Embryonic facial prominence (tissue), 1 donor: ENCODE results near the gene ZC3H10.

Source experiments
- DNase-seq: peaks from one replicate; pipeline ENCODE4 v3.0.0-alpha.2; 2016; ENCODE audit errors: extremely low spot score

Gene ZC3H10

DNA sequence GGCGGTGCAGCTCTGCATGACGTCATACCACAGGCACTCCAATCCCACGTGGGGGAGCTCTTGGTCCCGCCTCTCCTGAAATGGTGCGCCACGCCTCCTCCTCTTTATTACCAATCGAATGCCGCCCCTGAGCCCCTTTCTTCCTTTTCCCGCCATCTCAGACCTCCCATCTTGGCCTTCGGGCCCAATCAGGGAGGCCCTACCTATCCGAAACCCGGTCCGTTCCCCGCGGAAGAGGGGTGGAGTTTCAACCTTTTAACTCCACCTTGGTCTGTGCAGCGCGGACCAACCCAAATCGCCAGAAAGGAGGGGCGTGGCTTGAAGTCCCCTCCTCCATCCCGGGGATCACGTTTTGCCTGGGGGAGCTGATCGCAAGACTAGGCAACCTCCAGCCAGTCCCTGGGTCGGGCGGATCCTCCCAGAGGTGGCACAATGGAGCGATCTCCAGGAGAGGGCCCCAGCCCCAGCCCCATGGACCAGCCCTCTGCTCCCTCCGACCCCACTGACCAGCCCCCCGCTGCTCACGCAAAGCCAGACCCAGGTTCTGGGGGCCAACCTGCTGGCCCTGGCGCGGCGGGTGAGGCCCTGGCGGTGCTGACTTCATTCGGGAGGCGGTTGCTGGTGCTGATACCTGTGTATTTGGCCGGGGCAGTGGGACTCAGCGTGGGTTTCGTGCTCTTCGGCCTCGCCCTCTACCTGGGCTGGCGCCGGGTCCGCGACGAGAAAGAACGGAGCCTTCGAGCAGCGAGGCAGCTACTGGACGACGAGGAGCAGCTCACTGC is 10.0 kb downstream of the ZC3H10 start, which contains the start of gene ESYT1:
Gene ESYT1, plus strand, starts transcription at position 380 of the 782 bp plus-strand sequence. Its CDS starts 53 bp downstream, at position 433.
- peak; percentile 100 for DNase-seq

DNA sequence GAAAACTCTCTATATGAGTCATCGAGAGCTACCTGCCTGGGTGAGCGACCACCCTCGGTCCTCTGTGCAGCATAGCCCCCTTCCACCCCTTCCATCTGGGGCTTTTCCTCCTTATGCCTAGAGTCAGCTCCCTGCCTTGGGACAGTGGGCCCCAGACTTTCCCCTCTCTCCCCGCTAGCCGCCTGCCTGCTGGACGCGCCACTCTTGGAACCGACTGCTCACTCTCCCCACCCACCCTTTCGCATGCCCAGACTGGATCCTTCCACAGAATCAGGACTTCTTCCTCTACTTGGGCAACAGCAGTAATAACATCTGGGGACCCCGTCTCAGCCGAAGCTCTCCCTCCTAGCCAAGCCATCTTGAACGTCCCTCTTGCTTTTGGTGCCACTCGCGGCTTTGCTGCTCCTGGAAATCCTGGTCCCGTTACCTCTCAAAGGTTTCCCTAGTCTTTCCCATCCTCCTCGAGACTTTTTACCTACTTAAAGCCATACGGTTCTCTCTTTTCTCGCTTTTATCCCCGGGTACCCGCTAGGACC is 10.7 kb downstream of the ZC3H10 start:
- no peak for DNase-seq

- no peak for DNase-seq
Observed at GRCh38 chr12:56129206-56129941, 11.3 kb downstream of the ZC3H10 start.

- DNase-seq: no peak
Observed at GRCh38 chr12:56129942-56130495, 12.0 kb downstream of the ZC3H10 start.

GRCh38 chr12:56130876-56131275 is 12.8 kb downstream of the ZC3H10 start:
- no peak for DNase-seq

- DNase-seq: no peak
Observed at GRCh38 chr12:56134897-56135296, 16.8 kb downstream of the ZC3H10 start.

DNA sequence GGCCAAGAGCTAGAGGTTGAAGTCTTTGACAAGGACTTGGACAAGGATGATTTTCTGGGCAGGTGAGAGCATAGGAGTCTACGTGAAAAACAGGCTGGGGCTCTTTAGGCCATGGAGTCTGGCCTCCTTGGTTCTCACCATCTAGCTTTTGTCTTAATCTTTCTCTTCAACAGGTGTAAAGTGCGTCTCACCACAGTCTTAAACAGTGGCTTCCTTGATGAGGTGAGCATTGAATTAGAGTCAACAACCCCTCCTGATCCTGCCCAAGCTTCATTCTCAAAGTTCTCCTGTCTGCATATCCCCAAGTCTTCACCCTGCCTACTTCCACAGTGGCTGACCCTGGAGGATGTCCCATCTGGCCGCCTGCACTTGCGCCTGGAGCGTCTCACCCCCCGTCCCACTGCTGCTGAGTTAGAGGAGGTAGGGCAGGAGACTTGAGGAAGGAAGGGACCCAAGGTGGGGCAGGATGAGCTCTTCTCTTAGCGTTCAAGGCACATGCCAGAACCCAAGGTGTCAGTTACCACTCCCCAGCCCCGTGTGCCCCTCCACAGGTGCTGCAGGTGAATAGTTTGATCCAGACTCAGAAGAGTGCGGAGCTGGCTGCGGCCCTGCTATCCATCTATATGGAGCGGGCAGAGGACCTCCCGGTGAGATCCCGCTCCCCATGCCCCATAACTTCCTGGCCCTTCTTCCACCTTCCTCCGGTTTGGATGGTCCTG is 19.9 kb downstream of the ZC3H10 start:
- DNase-seq: no peak

DNA sequence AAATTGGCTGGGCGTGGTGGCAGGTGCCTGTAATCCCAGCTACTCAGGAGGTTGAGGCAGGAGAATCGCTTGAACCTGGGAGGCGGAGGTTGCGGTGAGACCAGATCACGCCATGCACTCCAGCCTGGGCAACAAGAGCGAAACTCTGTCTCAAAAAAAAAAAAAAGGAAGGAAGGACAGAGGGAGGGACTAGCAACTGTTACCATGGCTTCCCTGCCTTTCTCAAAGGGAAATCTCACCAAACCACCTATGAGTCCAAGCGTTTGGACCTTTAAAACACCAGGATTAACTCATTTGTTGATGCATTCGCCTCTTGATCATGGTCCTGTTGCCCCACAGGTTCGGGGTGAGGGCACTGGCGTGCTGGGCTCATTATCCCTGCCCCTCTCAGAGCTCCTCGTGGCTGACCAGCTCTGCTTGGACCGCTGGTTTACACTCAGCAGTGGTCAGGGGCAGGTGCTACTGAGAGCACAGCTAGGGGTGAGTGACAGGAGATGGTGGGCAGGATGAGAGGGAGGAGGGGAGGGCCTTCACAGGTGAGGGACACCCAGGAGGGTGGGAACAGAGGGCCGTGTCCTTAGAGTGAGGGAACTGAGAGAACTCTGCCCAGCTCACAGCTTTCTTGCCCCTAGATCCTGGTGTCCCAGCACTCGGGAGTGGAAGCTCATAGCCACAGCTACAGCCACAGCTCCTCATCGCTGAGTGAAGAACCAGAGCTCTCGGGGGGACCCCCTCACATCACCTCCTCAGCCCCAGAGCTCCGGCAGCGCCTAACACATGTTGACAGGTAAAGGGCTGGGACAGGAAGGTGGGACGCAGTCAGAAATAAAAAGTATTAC is 24.1 kb downstream of the ZC3H10 start:
- no peak for DNase-seq

GRCh38 chr12:56143217-56143616 is 25.2 kb downstream of the ZC3H10 start:
- no peak for DNase-seq

GRCh38 chr12:56143870-56144269 is 25.8 kb downstream of the ZC3H10 start:
- no peak for DNase-seq

GRCh38 chr12:56145217-56145616 is 27.2 kb downstream of the ZC3H10 start:
- DNase-seq: no peak

GRCh38 chr12:56146492-56147460 is 28.7 kb downstream of the ZC3H10 start:
- no peak for DNase-seq

DNA sequence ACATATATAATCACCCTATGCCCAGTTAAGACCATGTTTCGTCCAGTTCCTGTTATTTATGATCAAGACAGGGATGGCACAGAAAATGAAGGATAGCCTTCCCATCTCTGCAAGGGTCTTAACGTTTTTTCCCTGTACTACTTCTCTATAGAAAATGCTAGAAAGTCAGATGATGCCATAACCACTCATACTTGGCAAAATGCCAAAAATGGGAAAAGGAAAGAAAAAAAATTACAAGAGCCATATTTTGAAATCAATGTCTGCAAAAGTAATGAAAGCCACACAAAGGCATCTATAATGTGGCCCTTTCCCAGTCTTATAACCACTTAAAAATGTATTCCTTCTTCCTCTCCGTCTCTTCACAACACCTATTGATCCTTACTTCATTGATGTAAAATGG is 32.5 kb downstream of the ZC3H10 start:
- DNase-seq: no peak

DNA sequence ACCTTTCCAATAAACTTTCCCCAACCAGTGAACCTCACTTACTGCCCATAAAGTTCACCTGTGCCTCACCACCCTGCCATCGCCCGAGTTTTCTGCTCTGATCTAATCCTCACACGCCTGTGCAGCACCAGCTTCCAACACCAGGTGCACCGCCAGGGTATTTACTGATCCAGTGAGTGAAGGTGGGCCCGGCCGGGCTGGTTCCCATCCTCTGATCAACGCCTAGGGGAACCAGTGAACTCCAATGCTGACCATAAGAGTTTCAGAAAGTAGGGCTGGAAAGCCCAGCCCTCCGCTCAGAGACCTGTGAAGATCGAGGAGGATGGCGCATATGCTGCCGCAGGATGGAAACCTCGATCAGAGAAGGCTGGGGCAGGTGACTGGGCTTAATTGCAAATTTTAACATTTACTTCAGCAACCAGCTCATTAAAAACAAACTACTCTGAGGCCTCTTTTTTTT is 33.6 kb downstream of the ZC3H10 start:
- no peak for DNase-seq

- peak; percentile 81 for DNase-seq
Observed at GRCh38 chr12:56152132-56152755, 34.2 kb downstream of the ZC3H10 start, which contains the start of gene MYL6B. TSS of gene MYL6B (plus strand) at chr12:56152587. CDS start at chr12:56153919, 1,332 bp downstream.

DNA sequence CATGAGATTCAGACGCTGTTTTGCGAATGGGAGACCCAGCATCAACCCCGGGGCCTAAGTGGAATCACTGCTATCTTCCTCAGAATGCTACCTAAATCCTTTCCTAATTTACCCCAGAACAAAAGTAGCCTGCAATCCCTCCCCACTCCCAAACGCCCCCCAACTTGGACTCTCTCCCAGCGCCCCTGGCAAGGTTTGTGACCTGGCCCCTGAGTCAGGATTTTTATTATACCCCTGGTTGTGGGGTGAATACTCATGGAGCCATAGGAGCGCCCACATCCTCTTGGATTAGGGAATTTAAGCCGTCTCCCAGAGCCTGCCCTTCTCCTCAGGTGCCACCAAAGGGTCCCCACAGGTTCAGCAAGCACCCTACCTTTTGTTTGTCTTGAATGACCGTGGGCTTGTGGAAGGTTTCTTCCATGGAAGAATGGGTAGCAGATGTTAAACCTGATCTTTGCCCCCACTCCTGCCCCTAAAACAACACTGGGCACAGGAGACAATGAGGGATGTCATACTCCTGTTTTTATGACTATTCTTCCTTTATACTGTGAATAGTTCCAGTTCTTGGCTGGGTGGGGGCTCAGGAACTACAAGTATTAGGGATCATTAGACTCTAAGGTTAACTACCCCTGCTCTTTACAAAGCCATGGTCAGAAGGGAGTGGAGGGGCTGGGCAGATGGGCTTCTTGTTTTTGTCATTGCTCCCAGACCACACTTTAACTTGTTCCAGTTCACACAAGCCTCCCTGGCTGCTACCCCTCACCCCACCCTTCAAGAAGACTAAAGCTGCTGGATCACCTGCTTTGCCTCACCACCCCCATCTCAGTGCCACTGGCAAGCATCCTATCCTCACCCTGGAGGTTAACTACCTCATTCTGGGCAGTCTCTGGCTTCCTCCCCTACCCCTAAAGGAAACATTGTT is 35.0 kb downstream of the ZC3H10 start:
- no peak for DNase-seq

GRCh38 chr12:56153678-56154065 is 35.6 kb downstream of the ZC3H10 start:
- no peak for DNase-seq

GRCh38 chr12:56154246-56154771 is 36.2 kb downstream of the ZC3H10 start:
- DNase-seq: no peak
